ENCODE results near the gene MLH3. TPM values are rescaled to one million over a fixed set of nuclear protein-coding genes. Genes with fewer than 3 reads are reported as not detected.

The MLH3 gene
- total RNA-seq, 1 donor from 2014 or later: 41.5 TPM

- no peak overlapping the region for H3K4me3 Mint-ChIP-seq
- H3K27ac Mint-ChIP-seq: no peak overlapping the region
Observed at GRCh38 chr14:75046275-75046674, 5.0 kb downstream of the MLH3 start.

GRCh38 chr14:75044752-75045151 lies 6.5 kb downstream of the MLH3 start:
- peak overlapping the region; percentile 2 for H3K9ac ChIP-seq
- H3K79me2 ChIP-seq (ENCODE audit: low read depth): peaks cover 5% of the 10 kb centered on the region
- Mint-ChIP-seq H3K27me3 (ENCODE audit: insufficient read depth, low read depth) (no peaks in the 10 kb centered on the region), H3K4me3 (no peak overlapping the region), H3K9me3 (peaks cover 5% of the 10 kb centered on the region), H3K4me1 (peaks cover under 1% of the 10 kb centered on the region), H3K36me3 (peaks cover 32% of the 10 kb centered on the region), H3K27ac (no peak overlapping the region)
- H3K4me3 ChIP-seq: no peak overlapping the region
- H3K9me3 ChIP-seq (ENCODE audit: low read depth): no peaks in the 10 kb centered on the region
- no peak for DNase-seq (ENCODE audit: low spot score)
- no peaks in the 10 kb centered on the region for H3K4me1 ChIP-seq
- no peak overlapping the region for H3K4me2 ChIP-seq
- no peaks in the 10 kb centered on the region for H3K36me3 ChIP-seq
- H3F3A ChIP-seq (ENCODE audit: low read depth): no peaks in the 10 kb centered on the region
- H4K20me1 ChIP-seq (ENCODE audit: low read depth): no peaks in the 10 kb centered on the region
- TF ChIP-seq EZH2 (IDR thresholded peaks at IDR 0.05) (no peak), CTCF (IDR thresholded peaks at IDR 0.05) (no peak), EZH2phosphoT487 (IDR thresholded peaks at IDR 0.05) (no peak)
- no peaks in the 10 kb centered on the region for H3K27me3 ChIP-seq
- no peak overlapping the region for H3K27ac ChIP-seq
- no peak overlapping the region for H2AFZ ChIP-seq (replicated peaks)

More at GRCh38 chr14:75046275-75046674, 5.0 kb downstream of the MLH3 start:
- Mint-ChIP-seq H3K36me3 (peaks cover 37% of the 10 kb centered on the region), H3K27me3 (ENCODE audit: insufficient read depth, low read depth) (peaks cover 2% of the 10 kb centered on the region), H3K9me3 (peaks cover 7% of the 10 kb centered on the region), H3K4me1 (peaks cover 9% of the 10 kb centered on the region)
- Histone ChIP-seq H3F3A (ENCODE audit: low read depth) (peaks cover 9% of the 10 kb centered on the region), H3K79me2 (ENCODE audit: low read depth) (peaks cover 14% of the 10 kb centered on the region), H3K4me3 (no peak overlapping the region), H2AFZ (replicated peaks) (no peak overlapping the region), H3K27me3 (no peaks in the 10 kb centered on the region), H3K9me3 (ENCODE audit: low read depth) (no peaks in the 10 kb centered on the region), H3K36me3 (no peaks in the 10 kb centered on the region), H4K20me1 (ENCODE audit: low read depth) (no peaks in the 10 kb centered on the region), H3K9ac (no peak overlapping the region), H3K27ac (no peak overlapping the region), H3K4me1 (peaks cover 10% of the 10 kb centered on the region), H3K4me2 (no peak overlapping the region)
- no peak for DNase-seq (ENCODE audit: low spot score)
- TF ChIP-seq EZH2phosphoT487 (IDR thresholded peaks at IDR 0.05) (no peak), EZH2 (IDR thresholded peaks at IDR 0.05) (no peak), CTCF (IDR thresholded peaks at IDR 0.05) (no peak)

GRCh38 chr14:75044322-75044721 lies 6.9 kb downstream of the MLH3 start:
- Histone ChIP-seq H3K27ac (no peak overlapping the region), H3K9ac (peak overlapping the region; percentile 2), H3K27me3 (no peaks in the 10 kb centered on the region), H4K20me1 (ENCODE audit: low read depth) (no peaks in the 10 kb centered on the region), H3K4me3 (no peak overlapping the region), H3K79me2 (ENCODE audit: low read depth) (peaks cover under 1% of the 10 kb centered on the region), H3K4me1 (no peaks in the 10 kb centered on the region), H2AFZ (replicated peaks) (no peak overlapping the region), H3K36me3 (no peaks in the 10 kb centered on the region), H3F3A (ENCODE audit: low read depth) (no peaks in the 10 kb centered on the region), H3K4me2 (no peak overlapping the region), H3K9me3 (ENCODE audit: low read depth) (no peaks in the 10 kb centered on the region)
- H3K4me3 Mint-ChIP-seq: no peak overlapping the region
- H3K4me1 Mint-ChIP-seq: no peaks in the 10 kb centered on the region
- H3K27me3 Mint-ChIP-seq (ENCODE audit: insufficient read depth, low read depth): no peaks in the 10 kb centered on the region
- H3K36me3 Mint-ChIP-seq: peaks cover 29% of the 10 kb centered on the region
- H3K27ac Mint-ChIP-seq: no peak overlapping the region
- H3K9me3 Mint-ChIP-seq: peaks cover 2% of the 10 kb centered on the region
- DNase-seq (ENCODE audit: low spot score): no peak
- no peak for TF ChIP-seq CTCF (IDR thresholded peaks at IDR 0.05)
- no peak for TF ChIP-seq EZH2phosphoT487 (IDR thresholded peaks at IDR 0.05)

All from neural progenitor cell (in vitro differentiated cells).